Retina (tissue), 1 donor: ENCODE data around the gene ADRA1B.
A peak's percentile ranks its signal among the peaks of the same experiment; 100 is the strongest.
"Not testable (repeated sequence)": the region's sequence is repeated elsewhere in the genome, so short reads cannot be mapped to it uniquely, and the experiment has no call there.

Experiments used
- DNase-seq: peaks from one replicate; pipeline ENCODE4 v3.0.0-alpha.2; 2016

The ADRA1B gene

GRCh38 chr5:159933531-159934485 lies 17.5 kb downstream of the ADRA1B start:
- no peak for DNase-seq

- no peak for DNase-seq
Measured at GRCh38 chr5:159935946-159936345, 19.7 kb downstream of the ADRA1B start.

- DNase-seq = no peak
Measured at GRCh38 chr5:159936686-159937329, 20.5 kb downstream of the ADRA1B start.

GRCh38 chr5:159937580-159937979 lies 21.3 kb downstream of the ADRA1B start:
- no peak for DNase-seq

GRCh38 chr5:159943326-159943725 lies 27.0 kb downstream of the ADRA1B start:
- no peak for DNase-seq

- no peak for DNase-seq
Measured at GRCh38 chr5:159944056-159944600, 27.8 kb downstream of the ADRA1B start.

- no peak for DNase-seq
Measured at GRCh38 chr5:159945359-159945758, 29.1 kb downstream of the ADRA1B start.

GRCh38 chr5:159947708-159948358 lies 31.6 kb downstream of the ADRA1B start:
- DNase-seq = no peak

- DNase-seq = no peak
Measured at GRCh38 chr5:159951387-159951786, 35.1 kb downstream of the ADRA1B start.

- no peak for DNase-seq
Measured at GRCh38 chr5:159951834-159952233, 35.6 kb downstream of the ADRA1B start.

GRCh38 chr5:159953609-159954008 lies 37.3 kb downstream of the ADRA1B start:
- no peak for DNase-seq

- DNase-seq = no peak
Measured at GRCh38 chr5:159955056-159955624, 38.9 kb downstream of the ADRA1B start.

GRCh38 chr5:159956074-159956473 lies 39.8 kb downstream of the ADRA1B start:
- no peak for DNase-seq

- no peak for DNase-seq
Measured at GRCh38 chr5:159961176-159962160, 45.2 kb downstream of the ADRA1B start.

GRCh38 chr5:159962214-159962613 lies 45.9 kb downstream of the ADRA1B start:
- no peak for DNase-seq

- no peak for DNase-seq
Measured at GRCh38 chr5:159963935-159964334, 47.7 kb downstream of the ADRA1B start.

- peak; percentile 60 for DNase-seq
Measured at GRCh38 chr5:159965031-159965837, 49.0 kb downstream of the ADRA1B start.

GRCh38 chr5:159965838-159966128 lies 49.5 kb downstream of the ADRA1B start:
- DNase-seq = not testable (repeated sequence)

- DNase-seq = no peak
Measured at GRCh38 chr5:159969966-159970365, 53.7 kb downstream of the ADRA1B start.

- DNase-seq = no peak
Measured at GRCh38 chr5:159971038-159971437, 54.8 kb downstream of the ADRA1B start.

- peak; percentile 28 for DNase-seq
Measured at GRCh38 chr5:159971514-159971913, 55.2 kb downstream of the ADRA1B start.
